HG03558 (cell line): ENCODE measurements around the gene IQUB.
"Not testable (repeated sequence)": the region's sequence is repeated elsewhere in the genome, so short reads cannot be mapped to it uniquely, and the experiment has no call there.

ENCODE experiments used
- ATAC-seq: cut with Tn5 transposase; IDR thresholded peaks from one replicate; pipeline ENCODE4 v1.9.1; 2021; ENCODE audit warnings: moderate number of reproducible peaks; ENCODE audit not compliant: unreplicated experiment; ENCODE audit errors: extremely low read depth

IQUB gene

DNA sequence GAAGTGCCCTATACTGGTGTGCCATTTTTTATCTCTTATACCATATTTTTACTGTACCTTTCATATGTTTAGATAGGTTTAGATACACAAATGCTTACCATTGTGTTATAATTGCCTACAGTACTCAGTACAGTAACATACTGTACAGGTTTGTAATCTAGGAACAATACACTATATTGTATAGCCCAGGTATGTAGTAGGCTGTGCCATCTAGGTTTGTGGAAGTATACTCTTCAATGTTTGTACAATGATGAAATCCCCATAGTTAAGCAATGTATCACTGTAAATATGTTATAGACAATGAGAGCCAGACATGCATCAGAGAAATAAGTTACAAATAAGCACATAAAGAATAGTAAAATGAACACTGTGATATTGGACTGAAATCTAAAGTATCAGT is 109.1 kb downstream of the IQUB start:
- ATAC-seq = no peak

DNA sequence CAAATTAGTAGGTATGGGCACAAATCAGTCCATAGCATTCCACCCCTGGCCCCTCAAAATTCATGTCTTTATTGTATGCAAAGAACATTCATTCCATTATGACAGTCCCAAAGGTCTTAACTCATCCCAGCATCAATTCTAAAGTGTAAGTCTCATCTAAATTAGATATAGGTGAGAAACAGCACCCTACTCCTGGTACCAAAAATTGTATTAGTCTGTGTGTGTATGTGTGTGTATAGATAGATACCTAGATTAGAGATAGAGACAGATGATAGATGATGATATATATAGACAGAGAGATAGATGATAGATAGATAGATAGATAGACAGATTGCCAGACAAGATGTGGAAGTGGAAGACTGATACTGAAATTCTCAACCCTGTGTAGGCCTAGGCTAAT is 109.9 kb downstream of the IQUB start:
- no peak for ATAC-seq

DNA sequence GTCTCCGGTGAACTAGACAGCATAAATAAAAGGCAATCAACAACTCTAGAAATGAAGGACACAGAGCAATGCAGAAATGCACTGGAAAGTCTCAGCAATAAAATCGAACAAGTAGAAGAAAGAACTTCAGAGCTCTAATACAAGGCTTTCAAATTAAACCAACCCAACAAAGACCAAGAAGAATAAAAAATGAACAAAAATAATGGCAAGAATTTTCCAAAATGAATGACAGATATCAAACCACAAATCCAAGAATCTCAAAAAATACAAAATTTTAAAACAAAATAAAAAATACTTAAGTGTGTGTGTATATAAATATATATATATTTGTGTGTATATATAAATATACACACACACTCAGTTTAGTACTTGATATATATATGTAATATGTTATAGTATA is 110.8 kb downstream of the IQUB start:
- no peak for ATAC-seq

DNA sequence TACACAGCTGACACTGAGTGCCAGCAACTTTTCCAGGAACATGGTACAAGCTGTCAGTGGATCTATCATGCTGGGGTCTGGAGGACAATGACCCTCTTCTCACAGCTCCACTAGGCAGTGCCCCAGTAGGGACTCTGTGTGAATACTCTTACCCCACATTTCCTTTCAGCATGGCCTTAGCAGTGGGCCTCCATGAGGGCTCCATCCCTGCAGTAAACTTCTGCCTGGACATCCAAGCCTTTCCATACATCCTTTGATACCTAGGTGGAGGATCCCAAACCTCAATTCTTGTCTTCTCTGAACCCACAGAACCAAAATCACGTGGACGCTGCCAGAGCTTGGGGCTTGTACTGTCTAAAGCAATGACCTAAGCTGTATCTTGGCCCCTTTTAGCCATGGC is 116.8 kb downstream of the IQUB start:
- ATAC-seq = no peak

DNA sequence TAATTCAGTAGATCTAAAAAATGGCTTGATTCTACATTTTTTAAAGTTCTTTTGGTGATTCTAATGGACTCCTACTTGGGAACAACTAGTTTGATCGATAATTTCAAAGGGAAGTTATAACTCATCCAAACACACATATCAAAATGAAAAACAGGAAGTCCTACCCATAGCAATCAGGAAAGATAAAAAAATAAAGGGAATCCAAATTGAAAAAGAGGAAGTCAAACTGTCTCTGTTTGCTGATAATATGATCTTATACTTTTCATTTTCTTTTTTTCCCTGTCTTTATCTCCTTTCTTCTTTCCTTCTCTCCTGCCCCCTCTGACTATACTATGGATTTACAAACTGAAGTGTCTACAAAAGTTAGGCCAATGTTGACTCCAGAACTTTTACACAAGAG is 118.8 kb downstream of the IQUB start:
- no peak for ATAC-seq

DNA sequence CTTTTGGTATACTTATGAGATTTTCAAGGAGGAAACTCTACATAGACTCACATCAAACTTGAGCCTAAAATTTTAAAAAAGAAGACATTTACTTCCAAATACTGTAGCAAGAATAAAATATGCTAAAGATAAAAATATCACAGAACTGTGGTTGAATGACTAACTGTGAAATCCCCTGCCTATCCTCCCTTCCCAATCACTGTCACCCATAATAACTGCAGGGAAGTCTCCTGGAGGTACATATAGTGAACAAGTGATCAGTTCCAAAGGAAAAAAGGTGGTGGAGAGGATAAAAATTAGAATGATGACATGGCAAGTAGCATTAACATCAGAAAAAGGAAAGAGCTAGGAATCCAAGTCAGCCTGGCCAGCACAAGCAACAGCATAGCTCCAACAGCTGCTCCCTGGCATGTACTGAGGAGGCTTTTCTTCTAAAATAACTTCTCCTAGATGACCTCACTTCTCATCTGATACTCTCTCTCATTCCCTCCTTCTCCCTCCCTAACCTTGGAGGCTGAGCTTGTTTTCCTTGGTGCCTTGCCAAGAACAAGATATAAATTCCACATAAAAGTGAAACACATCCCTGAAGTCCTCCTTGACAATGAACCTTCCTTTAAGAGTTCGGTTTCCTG is 124.0 kb downstream of the IQUB start:
- no peak for ATAC-seq

DNA sequence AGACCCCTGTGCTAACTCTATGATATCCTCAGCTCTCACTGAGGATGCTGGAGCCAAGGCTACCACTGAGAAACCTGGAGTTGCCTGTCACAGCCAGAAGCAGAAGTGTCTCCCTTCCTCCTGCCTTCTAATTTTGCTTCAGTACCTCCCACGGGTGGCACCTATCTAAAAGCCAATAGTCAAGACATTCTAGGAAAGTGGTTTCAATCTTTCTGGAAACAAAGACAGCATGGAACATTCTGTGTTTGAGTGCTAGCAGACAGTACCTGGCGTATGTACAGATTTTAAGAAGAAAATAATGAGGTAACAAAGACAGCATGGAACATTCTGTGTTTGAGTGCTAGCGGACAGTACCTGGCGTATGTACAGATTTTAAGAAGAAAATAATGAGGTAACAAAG is 126.4 kb downstream of the IQUB start:
- not testable (repeated sequence) for ATAC-seq
